ENCODE measurements around the gene TSPYL1.

GRCh38 chr6:116234689-116235088 lies 45.0 kb downstream of the TSPYL1 start:
- TF ChIP-seq CTCF (conservative IDR thresholded peaks at IDR 0.05; ENCODE audit: low read length) (no peak), EZH2phosphoT487 (IDR thresholded peaks at IDR 0.05; ENCODE audit: borderline replicate concordance) (no peak)

All from Loucy (cell line).